Ishikawa (cell line): ENCODE data around the gene ATG9B.

Source experiments
- CEBPB ChIP-seq: IDR thresholded peaks from 2 replicates; pipeline ENCODE4 v1.6.1; 2012
- CREB1 ChIP-seq: IDR thresholded peaks from 2 replicates; pipeline ENCODE4 v1.6.1; 2012; ENCODE audit warnings: low read depth
- EGR1 ChIP-seq: IDR thresholded peaks from 2 replicates; pipeline ENCODE4 v1.6.1; 2012
- EP300 ChIP-seq: IDR thresholded peaks from 2 replicates; pipeline ENCODE4 v1.6.1; 2012; ENCODE audit warnings: borderline replicate concordance
- FOXM1 ChIP-seq: IDR thresholded peaks from 2 replicates; pipeline ENCODE4 v1.6.1; 2012; ENCODE audit warnings: low read depth, borderline replicate concordance
- NFIC ChIP-seq: IDR thresholded peaks from 2 replicates; pipeline ENCODE4 v1.6.1; 2012
- RAD21 ChIP-seq: IDR thresholded peaks from 2 replicates; pipeline ENCODE4 v1.6.1; 2012; ENCODE audit warnings: low read depth
- TAF1 ChIP-seq: IDR thresholded peaks from 2 replicates; pipeline ENCODE4 v1.6.1; 2012; ENCODE audit warnings: low read depth, mild to moderate bottlenecking
- TCF12 ChIP-seq: IDR thresholded peaks from 2 replicates; pipeline ENCODE4 v1.6.1; 2012; ENCODE audit warnings: low read depth
- TEAD4 ChIP-seq: IDR thresholded peaks from 2 replicates; pipeline ENCODE4 v1.6.1; 2012
- YY1 ChIP-seq: IDR thresholded peaks from 2 replicates; pipeline ENCODE4 v1.6.1; 2012; ENCODE audit warnings: low read depth
- ZBTB7A ChIP-seq: IDR thresholded peaks from 2 replicates; pipeline ENCODE4 v1.6.1; 2012; ENCODE audit warnings: low read depth
- TF ChIP-seq, protein P1 (sequence below): IDR thresholded peaks from 2 replicates; pipeline ENCODE4 v1.6.1; 2012; ENCODE audit warnings: low read depth, mild to moderate bottlenecking
- TF ChIP-seq, protein P2 (sequence below): IDR thresholded peaks from 2 replicates; pipeline ENCODE4 v1.6.1; 2012
- TF ChIP-seq, protein P3 (sequence below): IDR thresholded peaks from 2 replicates; pipeline ENCODE4 v1.6.1; 2012

The ATG9B gene

DNA sequence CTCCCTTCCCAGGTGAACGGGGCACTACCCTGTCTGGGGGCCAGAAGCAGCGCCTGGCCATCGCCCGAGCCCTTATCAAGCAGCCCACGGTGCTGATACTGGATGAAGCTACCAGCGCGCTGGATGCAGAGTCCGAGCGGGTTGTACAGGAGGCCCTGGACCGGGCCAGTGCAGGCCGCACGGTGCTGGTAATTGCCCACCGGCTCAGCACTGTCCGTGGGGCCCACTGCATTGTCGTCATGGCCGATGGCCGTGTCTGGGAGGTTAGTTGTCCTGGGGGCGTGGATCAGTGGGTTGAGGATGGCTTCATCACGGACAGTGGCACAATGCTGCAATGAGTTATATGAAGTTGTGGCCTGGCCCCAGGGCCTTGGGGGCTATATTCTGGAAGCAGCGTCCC lies 19.7 kb upstream of the ATG9B start:
- TF ChIP-seq TCF12 (no peak), TAF1 (no peak), YY1 (no peak), RAD21 (no peak)
- TF ChIP-seq, protein P1, sequence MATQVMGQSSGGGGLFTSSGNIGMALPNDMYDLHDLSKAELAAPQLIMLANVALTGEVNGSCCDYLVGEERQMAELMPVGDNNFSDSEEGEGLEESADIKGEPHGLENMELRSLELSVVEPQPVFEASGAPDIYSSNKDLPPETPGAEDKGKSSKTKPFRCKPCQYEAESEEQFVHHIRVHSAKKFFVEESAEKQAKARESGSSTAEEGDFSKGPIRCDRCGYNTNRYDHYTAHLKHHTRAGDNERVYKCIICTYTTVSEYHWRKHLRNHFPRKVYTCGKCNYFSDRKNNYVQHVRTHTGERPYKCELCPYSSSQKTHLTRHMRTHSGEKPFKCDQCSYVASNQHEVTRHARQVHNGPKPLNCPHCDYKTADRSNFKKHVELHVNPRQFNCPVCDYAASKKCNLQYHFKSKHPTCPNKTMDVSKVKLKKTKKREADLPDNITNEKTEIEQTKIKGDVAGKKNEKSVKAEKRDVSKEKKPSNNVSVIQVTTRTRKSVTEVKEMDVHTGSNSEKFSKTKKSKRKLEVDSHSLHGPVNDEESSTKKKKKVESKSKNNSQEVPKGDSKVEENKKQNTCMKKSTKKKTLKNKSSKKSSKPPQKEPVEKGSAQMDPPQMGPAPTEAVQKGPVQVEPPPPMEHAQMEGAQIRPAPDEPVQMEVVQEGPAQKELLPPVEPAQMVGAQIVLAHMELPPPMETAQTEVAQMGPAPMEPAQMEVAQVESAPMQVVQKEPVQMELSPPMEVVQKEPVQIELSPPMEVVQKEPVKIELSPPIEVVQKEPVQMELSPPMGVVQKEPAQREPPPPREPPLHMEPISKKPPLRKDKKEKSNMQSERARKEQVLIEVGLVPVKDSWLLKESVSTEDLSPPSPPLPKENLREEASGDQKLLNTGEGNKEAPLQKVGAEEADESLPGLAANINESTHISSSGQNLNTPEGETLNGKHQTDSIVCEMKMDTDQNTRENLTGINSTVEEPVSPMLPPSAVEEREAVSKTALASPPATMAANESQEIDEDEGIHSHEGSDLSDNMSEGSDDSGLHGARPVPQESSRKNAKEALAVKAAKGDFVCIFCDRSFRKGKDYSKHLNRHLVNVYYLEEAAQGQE, result no peak
- TF ChIP-seq, protein P2, sequence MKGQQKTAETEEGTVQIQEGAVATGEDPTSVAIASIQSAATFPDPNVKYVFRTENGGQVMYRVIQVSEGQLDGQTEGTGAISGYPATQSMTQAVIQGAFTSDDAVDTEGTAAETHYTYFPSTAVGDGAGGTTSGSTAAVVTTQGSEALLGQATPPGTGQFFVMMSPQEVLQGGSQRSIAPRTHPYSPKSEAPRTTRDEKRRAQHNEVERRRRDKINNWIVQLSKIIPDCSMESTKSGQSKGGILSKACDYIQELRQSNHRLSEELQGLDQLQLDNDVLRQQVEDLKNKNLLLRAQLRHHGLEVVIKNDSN, result no peak

DNA sequence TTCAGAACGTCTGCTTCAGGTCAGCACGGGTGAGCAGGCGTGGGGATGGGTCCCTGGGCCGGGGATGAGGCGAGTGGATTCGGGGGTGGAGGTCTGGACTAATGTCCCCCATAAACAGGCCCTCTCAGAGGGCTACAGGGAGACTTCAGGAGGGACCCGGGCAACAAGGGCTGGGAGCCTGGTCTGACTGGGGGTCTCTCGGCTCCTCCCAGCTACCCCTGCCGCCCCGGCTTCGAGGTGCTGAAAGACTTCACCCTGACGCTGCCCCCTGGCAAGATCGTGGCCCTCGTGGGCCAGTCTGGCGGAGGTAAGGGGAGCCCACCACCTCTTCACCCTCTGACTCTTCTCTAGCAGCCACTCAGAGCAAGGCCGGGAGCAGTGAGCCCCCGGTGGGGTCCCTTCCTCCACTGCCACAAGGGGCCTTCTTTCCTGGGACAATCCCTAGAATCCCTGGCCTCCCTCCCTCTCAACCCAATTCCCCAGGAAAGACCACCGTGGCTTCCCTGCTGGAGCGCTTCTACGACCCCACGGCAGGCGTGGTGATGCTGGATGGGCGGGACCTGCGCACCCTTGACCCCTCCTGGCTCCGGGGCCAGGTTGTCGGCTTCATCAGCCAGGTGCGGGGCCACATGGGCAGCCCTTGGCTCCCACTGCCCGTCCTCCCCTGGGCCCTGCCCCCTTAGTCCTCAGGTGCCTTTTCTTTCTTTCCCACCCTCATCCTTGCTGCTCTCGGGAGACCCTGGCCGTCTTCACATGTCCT lies 16.5 kb upstream of the ATG9B start:
- TF ChIP-seq TEAD4 (no peak), CEBPB (no peak), TCF12 (no peak), ZBTB7A (no peak), EP300 (no peak), FOXM1 (no peak), TAF1 (no peak), CREB1 (no peak), YY1 (no peak), EGR1 (no peak), RAD21 (no peak), NFIC (no peak)
- TF ChIP-seq, protein P2, result no peak
- TF ChIP-seq, protein P3, sequence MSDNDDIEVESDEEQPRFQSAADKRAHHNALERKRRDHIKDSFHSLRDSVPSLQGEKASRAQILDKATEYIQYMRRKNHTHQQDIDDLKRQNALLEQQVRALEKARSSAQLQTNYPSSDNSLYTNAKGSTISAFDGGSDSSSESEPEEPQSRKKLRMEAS, result no peak
- TF ChIP-seq, protein P1, result no peak

DNA sequence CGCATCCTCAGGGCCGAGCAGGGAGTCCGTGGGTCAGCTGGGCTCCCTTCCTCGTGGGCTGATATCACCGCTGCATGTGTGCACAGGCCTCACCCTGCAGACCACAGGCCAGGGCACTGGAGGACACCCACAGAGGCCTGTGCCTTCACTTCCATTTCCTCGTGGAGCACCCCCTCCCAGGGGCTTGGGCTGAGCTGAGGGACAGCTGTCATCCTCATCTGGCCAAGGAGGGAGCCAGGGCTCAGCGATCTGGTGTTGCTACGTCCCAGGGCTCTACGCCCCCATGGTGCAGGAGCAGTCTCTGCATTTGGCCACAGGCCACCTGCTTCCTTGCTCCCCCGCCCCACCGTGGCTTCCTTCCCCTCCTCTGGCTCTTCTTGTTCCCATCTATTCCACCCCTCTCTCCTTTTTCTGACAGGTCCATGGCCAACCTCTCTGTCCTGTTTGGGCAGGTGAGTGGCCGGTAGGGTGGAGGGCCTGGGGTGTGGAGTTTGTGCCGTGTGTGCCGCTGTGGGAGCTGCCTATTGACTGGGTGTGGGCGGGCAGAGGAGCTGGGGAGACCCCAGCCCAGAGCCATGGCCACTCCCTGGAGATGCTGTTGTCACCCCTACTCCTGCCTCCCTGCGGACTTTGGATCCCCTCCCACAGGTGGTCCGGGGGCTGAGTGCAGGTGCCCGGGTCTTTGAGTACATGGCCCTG lies 15.7 kb upstream of the ATG9B start:
- no peak for TF ChIP-seq TAF1
- no peak for TF ChIP-seq CREB1

DNA sequence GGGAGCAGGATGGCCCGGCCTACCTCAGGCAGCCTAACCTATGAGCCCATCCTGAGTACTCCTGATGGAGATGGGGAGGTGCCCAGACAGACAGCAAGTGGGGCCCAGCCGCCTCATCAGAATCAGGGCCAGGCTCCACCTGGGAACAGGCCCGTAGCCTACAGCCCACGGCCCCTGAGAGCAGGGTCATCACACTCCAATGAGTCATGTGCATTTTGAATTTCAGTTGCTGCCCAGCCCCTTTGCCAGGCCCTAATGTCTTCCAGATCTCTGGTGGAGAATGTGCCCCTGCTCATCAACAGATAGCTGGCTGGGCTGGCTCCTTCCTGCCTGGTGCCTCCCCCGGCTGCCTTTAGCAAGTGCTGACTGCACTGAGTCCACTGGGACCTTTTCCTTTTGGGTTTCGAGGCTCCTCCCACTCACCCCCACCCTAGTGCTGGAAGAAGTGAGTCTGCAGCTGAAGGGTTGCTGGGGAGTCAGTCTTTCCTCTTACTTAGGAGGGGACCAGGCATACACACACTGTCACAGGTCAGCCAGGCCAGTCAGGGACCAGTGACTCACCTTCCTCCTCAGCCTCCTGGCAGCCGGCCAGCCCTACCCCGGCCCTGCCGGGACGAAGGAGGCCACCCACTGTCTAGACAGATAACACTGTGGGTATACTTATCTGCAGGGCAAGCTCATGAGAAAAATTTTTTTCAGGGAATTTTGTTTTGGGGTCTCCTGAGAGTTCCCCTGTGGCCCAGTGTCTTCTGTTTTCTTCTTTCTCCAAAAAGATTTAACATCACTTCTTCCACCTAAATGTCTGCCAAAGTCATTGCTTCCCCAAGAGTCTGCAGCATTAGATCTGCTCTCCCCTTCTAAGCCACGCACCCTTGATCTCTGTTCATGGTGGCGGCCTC lies 14.9 kb upstream of the ATG9B start:
- TF ChIP-seq CREB1 (no peak), NFIC (peak; percentile 80)
- TF ChIP-seq, protein P2, result no peak

DNA sequence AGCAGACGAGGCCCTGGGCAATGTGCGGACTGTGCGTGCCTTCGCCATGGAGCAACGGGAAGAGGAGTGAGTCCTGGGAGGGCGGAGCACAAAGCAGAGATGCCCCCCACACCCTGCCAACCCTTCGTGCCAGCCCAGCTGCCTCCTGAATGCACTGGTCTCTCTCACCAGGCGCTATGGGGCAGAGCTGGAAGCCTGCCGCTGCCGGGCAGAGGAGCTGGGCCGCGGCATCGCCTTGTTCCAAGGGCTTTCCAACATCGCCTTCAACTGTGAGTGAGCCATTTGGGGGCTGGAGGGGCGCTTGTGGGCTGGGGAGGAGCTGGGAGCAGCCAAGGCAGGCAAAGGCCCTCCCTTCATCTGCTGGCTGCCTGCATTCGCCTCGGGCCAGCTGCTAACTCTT lies 11.6 kb upstream of the ATG9B start:
- TF ChIP-seq EP300, result no peak
- no peak for TF ChIP-seq CEBPB
- TF ChIP-seq TAF1, result no peak

DNA sequence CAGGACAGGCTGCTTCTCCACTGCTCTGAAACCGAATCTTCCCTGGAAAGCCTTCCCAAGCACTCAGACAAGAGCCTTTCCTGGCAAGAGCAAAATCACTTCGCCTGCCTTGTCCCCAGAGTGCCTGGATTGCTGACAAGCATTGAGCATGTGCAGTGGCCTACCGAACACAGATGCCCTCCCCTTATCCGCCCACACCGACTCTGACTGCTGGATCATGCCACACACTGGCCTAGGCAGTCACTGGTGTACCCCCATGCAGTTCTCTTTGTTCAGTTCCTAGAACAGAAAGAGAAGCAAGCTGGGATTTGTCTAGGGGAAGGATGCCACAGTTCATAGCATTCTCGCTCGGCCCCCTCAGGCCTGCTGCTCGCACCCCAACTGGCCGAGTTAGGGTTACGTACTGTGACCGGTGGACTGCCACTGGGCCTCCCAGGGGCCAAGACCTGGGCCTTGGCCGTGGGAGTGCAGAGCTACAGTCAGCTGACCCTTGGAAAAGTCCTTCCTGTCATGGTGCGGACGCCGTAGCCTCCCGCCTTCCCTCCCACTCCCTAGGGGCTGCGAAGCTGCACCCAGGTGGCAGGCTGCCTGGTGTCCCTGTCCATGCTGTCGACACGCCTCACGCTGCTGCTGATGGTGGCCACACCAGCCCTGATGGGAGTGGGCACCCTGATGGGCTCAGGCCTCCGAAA lies 10.9 kb upstream of the ATG9B start:
- TF ChIP-seq CREB1, result no peak
